Adipocyte (in vitro differentiated cells): ENCODE results near the gene ATP5IF1.
A peak's percentile ranks its signal among the peaks of the same experiment; 100 is the strongest.

Experiments used
- DNase-seq: peaks from one replicate; pipeline ENCODE4 v3.0.0-alpha.2; 2015; ENCODE audit warnings: low read depth
- H3K27me3 ChIP-seq: replicated peaks from 2 replicates; pipeline ENCODE4 v1.7.0; 2013; ENCODE audit warnings: mild to moderate bottlenecking, low read length, moderate library complexity; ENCODE audit not compliant: control insufficient read depth, insufficient read depth
- H3K36me3 ChIP-seq: 2 replicates; pipeline ENCODE4 v1.7.0; 2013; ENCODE audit warnings: low read length, mild to moderate bottlenecking, moderate library complexity; ENCODE audit not compliant: control insufficient read depth, insufficient read depth, severe bottlenecking
- H3K4me1 ChIP-seq: 2 replicates; pipeline ENCODE4 v1.7.0; 2013; ENCODE audit warnings: mild to moderate bottlenecking, low read length, moderate library complexity; ENCODE audit not compliant: control insufficient read depth, insufficient read depth
- H3K4me3 ChIP-seq: 2 replicates; pipeline ENCODE4 v1.7.0; 2013; ENCODE audit warnings: mild to moderate bottlenecking, low read length, moderate library complexity
- H3K9ac ChIP-seq: 2 replicates; pipeline ENCODE4 v1.7.0; 2013; ENCODE audit warnings: mild to moderate bottlenecking, low read length, moderate library complexity
- H3K9me3 ChIP-seq: 2 replicates; pipeline ENCODE4 v1.7.0; 2013; ENCODE audit warnings: mild to moderate bottlenecking, low read length, moderate library complexity; ENCODE audit not compliant: control insufficient read depth

The ATP5IF1 gene

DNA sequence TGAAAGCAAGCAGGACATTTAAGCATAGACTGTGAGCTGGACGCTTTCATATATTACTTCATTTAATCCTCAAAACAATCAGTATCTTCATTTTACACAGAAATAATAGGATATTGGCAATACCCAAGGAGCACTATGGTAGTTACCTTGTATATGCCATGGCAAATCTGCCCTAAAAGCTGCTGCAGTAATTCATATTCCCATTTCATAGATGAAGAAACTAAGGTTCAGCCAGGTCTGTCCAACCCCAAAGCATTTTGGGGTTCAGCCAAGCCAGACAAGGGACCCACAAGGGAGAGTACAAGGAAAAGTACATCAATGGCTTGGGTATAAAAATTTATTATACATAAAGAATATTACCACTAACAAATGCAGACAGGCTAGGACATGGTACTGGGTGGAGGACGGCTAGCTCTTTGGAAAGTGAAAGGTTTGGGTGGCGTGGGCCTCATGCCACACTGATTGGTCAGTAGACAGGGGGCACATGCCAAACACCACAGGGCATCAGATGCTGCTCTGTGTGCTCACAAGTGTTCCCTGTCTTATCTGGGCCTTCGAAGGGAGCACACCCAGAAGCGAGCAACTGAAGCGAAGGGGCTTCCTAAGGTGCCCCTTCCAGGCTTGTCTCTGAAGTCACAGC, 35.6 kb upstream of the ATP5IF1 start:
- no peaks in the 10 kb centered on the region for H3K9me3 ChIP-seq
- no peak overlapping the region for H3K4me3 ChIP-seq
- H3K36me3 ChIP-seq: peaks cover 61% of the 10 kb centered on the region
- no peak for DNase-seq
- H3K27me3 ChIP-seq: no peaks in the 10 kb centered on the region
- no peak overlapping the region for H3K9ac ChIP-seq
- no peaks in the 10 kb centered on the region for H3K4me1 ChIP-seq

DNA sequence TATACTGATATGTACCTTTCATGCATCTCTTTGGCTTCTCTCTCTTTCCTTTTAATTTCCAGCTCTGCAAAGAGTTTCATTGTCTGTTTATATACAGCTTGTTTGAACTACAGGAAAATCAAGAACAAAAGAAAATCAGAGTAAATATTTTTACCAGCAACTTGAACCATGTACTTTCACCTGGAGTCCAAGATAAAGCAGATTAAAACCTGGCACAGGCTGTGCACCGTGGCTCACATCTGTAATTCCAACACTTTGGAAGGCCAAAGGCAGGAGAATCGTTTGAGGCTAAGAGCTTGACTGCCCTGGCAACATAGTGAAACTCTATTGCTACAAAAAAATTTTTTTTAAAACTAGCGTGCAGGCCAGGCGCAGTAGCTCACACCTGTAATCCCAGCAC, 30.7 kb upstream of the ATP5IF1 start:
- Histone ChIP-seq H3K27me3 (no peaks in the 10 kb centered on the region), H3K36me3 (peaks cover 81% of the 10 kb centered on the region)

DNA sequence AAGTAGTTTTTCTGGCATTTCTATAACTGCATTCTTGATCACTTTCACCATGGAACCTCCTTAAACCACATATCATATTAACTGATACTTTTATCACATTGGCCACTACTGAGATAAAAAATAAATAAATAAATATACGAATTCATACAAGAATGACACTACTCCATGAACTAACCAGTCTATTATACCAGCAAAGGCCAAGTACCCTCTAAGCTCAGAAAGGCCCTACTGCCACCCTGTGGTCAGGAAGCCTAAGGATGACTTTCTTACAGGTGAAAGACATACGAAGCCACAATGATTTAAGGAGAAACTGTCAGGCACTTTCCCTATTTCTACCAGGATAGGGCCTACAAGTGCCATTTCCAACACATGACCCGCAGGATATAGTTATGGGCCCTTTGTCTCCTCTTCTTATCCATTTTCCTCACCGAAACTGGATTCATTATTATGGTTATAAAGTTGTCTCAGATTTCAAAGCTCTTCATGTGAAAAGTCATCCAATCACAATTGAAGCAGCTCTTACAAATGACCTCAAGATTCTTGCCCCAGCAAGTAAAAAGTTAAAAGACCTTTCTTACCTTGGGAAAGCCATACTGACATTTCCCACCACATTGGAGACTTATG, 27.0 kb upstream of the ATP5IF1 start:
- H3K4me3 ChIP-seq: no peak overlapping the region
- no peaks in the 10 kb centered on the region for H3K4me1 ChIP-seq
- H3K27me3 ChIP-seq: no peaks in the 10 kb centered on the region
- no peaks in the 10 kb centered on the region for H3K9me3 ChIP-seq
- no peak overlapping the region for H3K9ac ChIP-seq
- peaks cover 83% of the 10 kb centered on the region for H3K36me3 ChIP-seq
- peak; percentile 70 for DNase-seq

More for the DNA sequence above, 30.7 kb upstream of the ATP5IF1 start:
- no peak for DNase-seq
- Histone ChIP-seq H3K4me3 (no peak overlapping the region), H3K9ac (no peak overlapping the region), H3K9me3 (no peaks in the 10 kb centered on the region), H3K4me1 (no peaks in the 10 kb centered on the region)

DNA sequence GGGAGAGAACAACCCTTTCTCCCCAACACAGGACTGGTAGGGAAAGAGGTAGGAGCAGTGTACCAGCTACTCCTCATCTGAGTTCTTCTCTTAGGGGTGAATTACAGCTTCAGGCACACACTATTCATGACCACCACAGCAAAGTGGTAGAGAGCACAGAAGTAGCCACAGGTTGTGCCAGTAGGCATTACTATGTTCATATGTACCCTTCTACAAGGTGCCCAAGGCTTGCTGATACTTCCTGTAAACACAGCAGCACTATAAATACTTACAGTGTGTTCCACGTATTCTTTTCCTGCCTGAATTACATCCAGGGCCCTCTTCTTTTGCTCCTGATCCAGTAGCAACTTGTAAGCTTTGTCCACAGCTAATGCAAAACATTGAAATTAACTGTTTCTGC, 26.2 kb upstream of the ATP5IF1 start:
- no peaks in the 10 kb centered on the region for H3K9me3 ChIP-seq
- no peak overlapping the region for H3K9ac ChIP-seq
- no peak overlapping the region for H3K4me3 ChIP-seq
- no peaks in the 10 kb centered on the region for H3K4me1 ChIP-seq
- no peaks in the 10 kb centered on the region for H3K27me3 ChIP-seq
- H3K36me3 ChIP-seq: peaks cover 80% of the 10 kb centered on the region
- no peak for DNase-seq

DNA sequence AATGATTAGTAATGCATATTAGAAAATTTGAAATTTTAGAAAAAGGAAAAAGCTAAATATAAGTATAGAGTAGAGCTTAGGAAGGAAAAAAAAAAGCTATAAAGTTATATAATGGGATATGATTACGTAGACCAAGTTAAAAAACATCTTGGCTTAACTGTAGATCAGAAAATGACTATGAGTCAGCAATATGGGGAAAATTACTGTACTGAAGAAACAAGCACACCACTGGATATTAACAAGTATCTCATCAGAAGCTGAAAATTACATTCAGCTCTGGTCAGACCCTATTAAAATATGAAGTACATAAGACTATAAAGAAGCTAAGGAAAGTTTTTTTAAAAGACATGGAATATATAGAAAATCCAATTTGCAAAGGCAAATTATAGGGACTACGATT, 22.6 kb upstream of the ATP5IF1 start:
- no peak overlapping the region for H3K9ac ChIP-seq
- no peaks in the 10 kb centered on the region for H3K27me3 ChIP-seq
- H3K4me3 ChIP-seq: no peak overlapping the region
- H3K9me3 ChIP-seq: no peaks in the 10 kb centered on the region
- peaks cover 54% of the 10 kb centered on the region for H3K36me3 ChIP-seq
- no peaks in the 10 kb centered on the region for H3K4me1 ChIP-seq
- no peak for DNase-seq

DNA sequence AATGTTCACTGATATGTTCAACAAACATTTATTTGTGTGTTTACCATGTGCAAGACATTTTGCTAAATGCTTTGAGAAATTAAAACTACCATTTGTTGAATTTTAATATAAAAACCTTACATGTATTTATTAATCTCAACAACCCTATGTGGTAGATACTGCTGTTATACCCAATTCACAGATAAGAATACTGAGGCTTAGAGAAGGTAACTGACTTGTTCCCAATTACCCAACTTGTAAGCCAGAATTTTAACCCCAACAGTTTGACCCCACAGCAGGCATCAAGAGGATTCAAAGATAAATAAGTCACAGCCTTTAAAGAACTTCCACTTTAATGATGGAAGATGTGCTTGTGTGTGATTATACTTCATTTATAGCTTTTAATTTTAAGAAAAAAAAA, 6.8 kb upstream of the ATP5IF1 start:
- no peak for DNase-seq
- no peaks in the 10 kb centered on the region for H3K9me3 ChIP-seq
- H3K27me3 ChIP-seq: no peaks in the 10 kb centered on the region
- no peak overlapping the region for H3K9ac ChIP-seq
- H3K4me1 ChIP-seq: peaks cover 21% of the 10 kb centered on the region
- H3K36me3 ChIP-seq: peaks cover 54% of the 10 kb centered on the region
- no peak overlapping the region for H3K4me3 ChIP-seq

DNA sequence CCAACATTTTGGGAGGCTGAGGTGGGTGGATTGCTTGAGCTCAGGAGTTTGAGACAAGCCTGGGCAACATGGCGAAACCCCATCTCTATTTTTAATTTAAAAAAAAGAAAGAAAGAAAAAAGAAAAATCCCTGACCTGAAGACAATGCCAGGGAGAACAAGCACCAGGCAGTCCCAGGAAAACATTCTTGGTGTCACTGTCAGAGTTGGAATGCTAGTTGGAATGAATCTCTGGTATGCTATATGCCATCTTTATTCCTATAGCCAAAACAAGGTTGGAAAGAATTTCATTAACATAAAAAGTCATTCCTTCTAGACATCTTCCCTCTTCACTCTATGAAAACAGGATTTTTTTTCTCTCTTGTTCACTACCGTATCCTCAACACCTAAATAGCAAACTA, 5.9 kb upstream of the ATP5IF1 start:
- Histone ChIP-seq H3K4me1 (peaks cover 21% of the 10 kb centered on the region), H3K9ac (no peak overlapping the region), H3K36me3 (peaks cover 47% of the 10 kb centered on the region), H3K4me3 (no peak overlapping the region), H3K27me3 (no peaks in the 10 kb centered on the region), H3K9me3 (no peaks in the 10 kb centered on the region)
- no peak for DNase-seq

DNA sequence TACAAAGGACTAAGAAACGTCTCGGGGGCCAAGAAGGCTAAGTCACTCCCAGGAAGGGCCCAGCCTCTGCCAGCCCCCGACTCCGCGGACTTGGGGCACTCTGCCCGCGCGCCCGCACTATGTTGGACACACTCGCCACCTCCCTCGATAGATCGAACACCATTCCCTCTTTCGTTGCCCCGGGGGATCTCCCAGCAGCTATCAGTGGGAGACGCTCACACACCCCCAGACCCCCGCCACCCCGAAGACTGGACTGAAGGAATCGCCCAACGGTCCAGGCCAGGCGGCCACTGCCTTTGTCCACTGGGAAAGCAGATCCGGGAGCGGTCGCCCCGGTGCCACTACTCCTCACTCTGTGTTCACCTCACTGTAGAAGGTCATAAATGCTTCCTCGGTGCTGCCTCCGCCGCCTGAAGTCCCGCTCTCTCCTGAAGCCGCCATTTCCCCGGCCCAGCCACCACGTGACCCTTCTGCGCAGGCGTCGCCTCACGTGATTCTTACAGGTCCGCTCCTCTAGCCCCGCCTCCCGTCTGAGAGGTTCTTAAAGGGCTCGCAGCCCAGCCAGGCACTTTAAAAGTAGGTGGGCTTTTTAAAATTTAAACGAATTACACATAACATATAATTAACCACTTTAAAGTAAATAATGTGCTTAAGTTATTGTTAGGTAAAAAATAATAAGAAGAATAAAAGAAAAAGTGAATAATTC, 3.2 kb upstream of the ATP5IF1 start, which contains the start of gene DNAJC8:
DNAJC8 (minus strand) TSS at position 472 of the 706 bp plus-strand sequence; CDS start at position 441, 31 bp downstream.
- H3K9me3 ChIP-seq: no peaks in the 10 kb centered on the region

DNA sequence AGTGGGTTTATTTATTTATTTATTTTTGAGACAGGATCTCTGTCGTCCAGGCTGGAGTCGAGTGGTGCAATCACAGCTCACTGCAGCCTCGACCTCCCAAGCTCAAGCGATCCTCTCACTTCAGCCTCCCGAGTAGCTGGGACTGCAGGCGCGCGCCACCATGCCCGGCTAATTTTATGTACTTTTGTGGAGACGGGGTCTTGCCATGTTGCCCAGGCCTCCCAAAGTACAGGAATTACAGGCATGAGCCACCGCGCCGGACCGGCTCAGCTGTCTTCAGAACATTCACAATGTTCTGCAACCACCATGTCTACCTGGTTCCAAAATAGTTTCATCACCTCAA, 2.7 kb upstream of the ATP5IF1 start:
- Histone ChIP-seq H3K27me3 (no peaks in the 10 kb centered on the region), H3K4me3 (peak overlapping the region; percentile 93), H3K4me1 (peaks cover 32% of the 10 kb centered on the region), H3K36me3 (peaks cover 15% of the 10 kb centered on the region), H3K9ac (peak overlapping the region; percentile 94), H3K9me3 (no peaks in the 10 kb centered on the region)
- DNase-seq: no peak

More for the DNA sequence above, 3.2 kb upstream of the ATP5IF1 start, which contains the start of gene DNAJC8:
- DNase-seq: peak; percentile 99
- peak within 1 kb of the TSS; percentile 94 for H3K9ac ChIP-seq
- peak within 1 kb of the TSS; percentile 93 for H3K4me3 ChIP-seq
- peaks cover 32% of the 10 kb centered on the region for H3K4me1 ChIP-seq
- no peaks in the 10 kb centered on the region for H3K27me3 ChIP-seq
- H3K36me3 ChIP-seq: peaks cover 20% of the 10 kb centered on the region

DNA sequence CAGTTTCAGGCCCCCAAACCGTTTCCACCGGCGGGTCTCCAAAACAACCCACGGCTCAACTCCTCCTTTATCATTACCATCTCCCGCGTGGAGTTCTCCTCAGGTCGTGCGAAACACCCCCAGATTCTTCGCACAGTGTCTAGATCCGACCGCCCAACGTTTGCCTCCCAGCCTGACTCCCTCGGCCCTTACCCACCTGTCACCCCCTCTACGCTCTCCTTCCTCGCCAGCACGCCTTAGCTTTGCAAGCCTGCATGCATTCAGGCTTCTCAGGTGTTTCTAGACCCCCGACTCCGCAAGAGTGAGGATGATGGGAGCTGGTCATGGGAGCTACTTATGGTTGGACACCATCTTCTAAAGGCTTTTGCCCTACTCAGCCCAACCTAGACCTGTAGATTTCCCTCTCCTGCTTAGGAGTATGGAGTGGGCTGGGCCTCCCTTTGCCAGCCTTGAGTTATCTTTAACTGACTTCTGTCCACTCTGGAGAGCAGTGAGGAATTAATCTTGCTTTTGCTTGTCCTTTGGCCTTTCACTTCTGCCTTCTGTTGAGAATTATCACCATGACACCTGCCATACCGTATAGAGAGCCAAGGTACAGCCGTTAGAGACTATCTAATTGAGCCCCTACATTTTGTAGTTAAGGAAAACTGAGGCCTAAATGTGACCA, 865 bp downstream of the ATP5IF1 start:
- no peaks in the 10 kb centered on the region for H3K36me3 ChIP-seq
- peak overlapping the region; percentile 96 for H3K9ac ChIP-seq
- DNase-seq: peak; percentile 22
- no peaks in the 10 kb centered on the region for H3K9me3 ChIP-seq
- H3K27me3 ChIP-seq: no peaks in the 10 kb centered on the region
- H3K4me3 ChIP-seq: peak overlapping the region; percentile 98
- peaks cover 19% of the 10 kb centered on the region for H3K4me1 ChIP-seq

DNA sequence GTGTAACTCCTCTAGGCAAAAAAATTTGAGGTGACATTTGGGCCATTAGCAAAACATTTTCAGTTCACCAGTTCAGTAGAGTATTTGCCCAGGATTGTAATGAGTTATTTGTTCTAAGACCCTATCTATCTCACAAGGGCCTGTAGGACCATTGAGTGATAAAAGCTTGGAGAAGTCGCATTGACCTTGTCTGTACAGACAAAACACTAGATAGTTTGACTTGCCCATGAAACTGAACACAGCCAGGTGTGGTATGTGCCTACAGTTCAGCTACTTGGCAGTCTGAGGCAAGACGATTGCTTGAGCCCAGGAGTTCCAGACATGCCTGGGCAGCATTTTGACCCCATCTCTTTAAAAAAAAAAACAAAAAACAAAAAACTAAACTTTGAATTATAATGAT, 3.1 kb downstream of the ATP5IF1 start:
- no peak overlapping the region for H3K9ac ChIP-seq
- no peaks in the 10 kb centered on the region for H3K9me3 ChIP-seq
- no peak overlapping the region for H3K4me3 ChIP-seq
- H3K36me3 ChIP-seq: no peaks in the 10 kb centered on the region
- no peaks in the 10 kb centered on the region for H3K27me3 ChIP-seq
- H3K4me1 ChIP-seq: peaks cover 11% of the 10 kb centered on the region
- DNase-seq: no peak
